Spleen (tissue), 7 donors: Measurements from ENCODE around the gene ZNF438.

Experiments used
- POLR2A ChIP-seq, 3 donors: fragments of 450-650 bp; IDR thresholded peaks; one replicate each; pipeline ENCODE4 v1.5.1; 2017; ENCODE audit warnings: antibody characterized with exemption in 3 of 3, mild to moderate bottlenecking in 1 of 3
- POLR2AphosphoS5 ChIP-seq, 3 donors: sonication (generic); formaldehyde crosslinking; IDR thresholded peaks; one replicate each; pipeline ENCODE4 v1.5.1; 2017; ENCODE audit warnings: antibody characterized with exemption in 3 of 3
- TF ChIP-seq, protein P1 (sequence below), 11 experiments: fragments of 200-600 bp in 7 of 11; fragments of 450-650 bp in 4 of 11; sonication (generic) in 4 of 11; IDR thresholded peaks in 8 of 11; conservative IDR thresholded peaks in 3 of 11; 1 replicate in 7 of 11; 2 replicates in 4 of 11; pipeline versions ENCODE4 v1.4.0 to v1.8.0; 2016 to 2021; ENCODE audit warnings: antibody characterized with exemption in 11 of 11, inconsistent platforms in 4 of 11, mild to moderate bottlenecking in 1 of 11
- donor health status: DM: no; HTN: no; CAD: no; lungs with moderate emphysema.
- donor health status: DM: no; HTN: no; CAD: no.
- donor health status: DM: no; HTN: no; CAD: no.

DNA sequence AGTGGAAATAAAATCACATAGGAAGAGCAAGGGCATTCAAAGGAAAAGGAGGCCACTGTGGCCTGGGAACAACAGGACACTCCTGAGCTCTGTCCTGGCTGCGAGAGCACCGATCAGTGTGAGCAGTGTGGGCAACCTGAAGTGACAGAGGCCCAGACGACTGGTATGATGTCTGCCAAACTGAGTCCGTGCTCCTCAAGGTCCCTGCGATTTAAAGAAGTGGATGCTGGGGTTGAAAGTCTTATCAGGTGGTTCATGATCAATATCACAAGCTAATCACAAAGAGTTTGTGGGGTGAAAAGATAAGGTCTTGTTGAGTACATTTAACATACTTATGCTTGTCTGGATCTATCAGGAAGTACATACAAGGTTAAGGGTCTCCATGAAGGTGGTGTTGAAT is 176.5 kb downstream of the ZNF438 start:
- TF ChIP-seq, protein P1, sequence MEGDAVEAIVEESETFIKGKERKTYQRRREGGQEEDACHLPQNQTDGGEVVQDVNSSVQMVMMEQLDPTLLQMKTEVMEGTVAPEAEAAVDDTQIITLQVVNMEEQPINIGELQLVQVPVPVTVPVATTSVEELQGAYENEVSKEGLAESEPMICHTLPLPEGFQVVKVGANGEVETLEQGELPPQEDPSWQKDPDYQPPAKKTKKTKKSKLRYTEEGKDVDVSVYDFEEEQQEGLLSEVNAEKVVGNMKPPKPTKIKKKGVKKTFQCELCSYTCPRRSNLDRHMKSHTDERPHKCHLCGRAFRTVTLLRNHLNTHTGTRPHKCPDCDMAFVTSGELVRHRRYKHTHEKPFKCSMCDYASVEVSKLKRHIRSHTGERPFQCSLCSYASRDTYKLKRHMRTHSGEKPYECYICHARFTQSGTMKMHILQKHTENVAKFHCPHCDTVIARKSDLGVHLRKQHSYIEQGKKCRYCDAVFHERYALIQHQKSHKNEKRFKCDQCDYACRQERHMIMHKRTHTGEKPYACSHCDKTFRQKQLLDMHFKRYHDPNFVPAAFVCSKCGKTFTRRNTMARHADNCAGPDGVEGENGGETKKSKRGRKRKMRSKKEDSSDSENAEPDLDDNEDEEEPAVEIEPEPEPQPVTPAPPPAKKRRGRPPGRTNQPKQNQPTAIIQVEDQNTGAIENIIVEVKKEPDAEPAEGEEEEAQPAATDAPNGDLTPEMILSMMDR (IDR thresholded peaks at IDR 0.05 in 8 of 11, conservative IDR thresholded peaks at IDR 0.05 in 3 of 11), result no peak
- no peak for TF ChIP-seq POLR2A (IDR thresholded peaks at IDR 0.05)
- no peak for TF ChIP-seq POLR2AphosphoS5 (IDR thresholded peaks at IDR 0.05)
